Thyroid gland (tissue), 4 donors: Measurements from ENCODE around the gene LRP4.

Source experiments
- CTCF ChIP-seq, 6 experiments: fragments of 200-600 bp in 3 of 6; fragments of 450-650 bp in 3 of 6; sonication (generic) in 3 of 6; IDR thresholded peaks; one replicate each; pipeline ENCODE4 v1.5.1; 2016 to 2019; ENCODE audit warnings: antibody characterized with exemption in 6 of 6, mild to moderate bottlenecking in 2 of 6, inconsistent platforms in 1 of 6, moderate library complexity in 1 of 6
- POLR2A ChIP-seq, 2 donors: fragments of 450-650 bp; IDR thresholded peaks; one replicate each; pipeline ENCODE4 v1.6.1; 2017; ENCODE audit warnings: antibody characterized with exemption in 2 of 2, mild to moderate bottlenecking in 2 of 2, moderate library complexity in 1 of 2

GRCh38 chr11:46918788-46919513 is 601 bp upstream of the LRP4 start:
- no peak for TF ChIP-seq CTCF (IDR thresholded peaks at IDR 0.05)
- TF ChIP-seq POLR2A (IDR thresholded peaks at IDR 0.05), result no peak
